Fibroblast of mammary gland (primary cell): Measurements from ENCODE around the gene PLAU.
"Not testable (repeated sequence)": the region's sequence is repeated elsewhere in the genome, so short reads cannot be mapped to it uniquely, and the experiment has no call there.

Source experiments
- DNase-seq: peaks from one replicate; pipeline ENCODE4 v3.0.0-alpha.2; 2010; ENCODE audit warnings: low read depth
- H3K4me3 ChIP-seq: 2 replicates; pipeline ENCODE4 v1.5.1; 2011; ENCODE audit warnings: low read depth, mild to moderate bottlenecking, low read length, moderate library complexity; ENCODE audit not compliant: control insufficient read depth
- CTCF ChIP-seq: conservative IDR thresholded peaks from 2 replicates; pipeline ENCODE4 v1.5.1; 2011; ENCODE audit warnings: low read depth, low read length, inconsistent platforms; ENCODE audit not compliant: control insufficient read depth, insufficient read depth

PLAU gene

GRCh38 chr10:73891540-73891939, 19.4 kb upstream of the PLAU start:
- DNase-seq, result no peak
- H3K4me3 ChIP-seq, result no peak overlapping the region
- no peak for TF ChIP-seq CTCF

- no peak for TF ChIP-seq CTCF
- DNase-seq, result peak; percentile 60
- H3K4me3 ChIP-seq, result no peak overlapping the region
These were observed 18.5 kb upstream of the PLAU start for GRCh38 chr10:73892310-73893030.

GRCh38 chr10:73893426-73893825, 17.5 kb upstream of the PLAU start:
- no peak overlapping the region for H3K4me3 ChIP-seq
- TF ChIP-seq CTCF, result no peak
- DNase-seq, result no peak

- peak; percentile 87 for DNase-seq
- H3K4me3 ChIP-seq, result no peak overlapping the region
- no peak for TF ChIP-seq CTCF
These were observed 16.5 kb upstream of the PLAU start for GRCh38 chr10:73894245-73894971.

- not testable (repeated sequence) for H3K4me3 ChIP-seq, DNase-seq
These were observed 15.6 kb upstream of the PLAU start for GRCh38 chr10:73895381-73895780.

GRCh38 chr10:73897693-73898092, 13.2 kb upstream of the PLAU start:
- no peak overlapping the region for H3K4me3 ChIP-seq
- no peak for TF ChIP-seq CTCF
- no peak for DNase-seq

GRCh38 chr10:73898730-73899410, 12.1 kb upstream of the PLAU start:
- H3K4me3 ChIP-seq, result no peak overlapping the region
- no peak for TF ChIP-seq CTCF
- DNase-seq, result peak; percentile 76
